Measurements from ENCODE around the gene CCDC149. TPM values are rescaled to one million over a fixed set of nuclear protein-coding genes. Genes with fewer than 3 reads are reported as not detected.

CCDC149 gene
- total and polyA plus RNA-seq, 2 donors (not counting 1 experiment from before 2014, with no cell fraction given) = not detected

GRCh38 chr4:24768604-24769003, 144.2 kb downstream of the CCDC149 start:
- intact Hi-C loops (cut with micrococcal nuclease) = no loop called here
- H3K79me2 ChIP-seq (ENCODE audit: control insufficient read depth, insufficient read depth, low read length) = no peaks in the 10 kb centered on the region
- Mint-ChIP-seq H3K27me3 (no peaks in the 10 kb centered on the region), H3K9me3 (ENCODE audit: insufficient read depth) (no peaks in the 10 kb centered on the region), H3K27ac (no peak overlapping the region), H3K4me1 (no peaks in the 10 kb centered on the region), H3K4me3 (no peak overlapping the region)
- H4K20me1 ChIP-seq (ENCODE audit: control insufficient read depth, insufficient read depth, low read length, poor library complexity, severe bottlenecking) = no peaks in the 10 kb centered on the region
- H3K9me3 ChIP-seq (ENCODE audit: control extremely low read depth in 1 of 3, control insufficient read depth in 2 of 3, insufficient read depth in 1 of 3, low read length in 2 of 3) = no peaks in the 10 kb centered on the region
- H3K27me3 ChIP-seq (replicated peaks in 1 of 4; ENCODE audit: control extremely low read depth in 1 of 4, control insufficient read depth in 3 of 4, insufficient read depth in 4 of 4, low read length in 3 of 4) = no peaks in the 10 kb centered on the region
- no peak overlapping the region for H3K27ac ChIP-seq (ENCODE audit: low read length in 2 of 2)
- H3K9ac ChIP-seq (ENCODE audit: low read length) = no peak overlapping the region
- POLR2A ChIA-PET = no interaction called here
- H3K4me3 ChIP-seq (ENCODE audit: control extremely low read depth in 1 of 5, extremely low read depth in 1 of 5, insufficient read depth in 1 of 5, low read depth in 2 of 5, low read length in 4 of 5) = no peak overlapping the region
- H3K4me2 ChIP-seq (replicated peaks; ENCODE audit: low read depth, low read length, poor library complexity, severe bottlenecking) = no peak overlapping the region
- no peak overlapping the region for H2AFZ ChIP-seq (ENCODE audit: insufficient read depth, low read depth, low read length, poor library complexity, severe bottlenecking)
- TF ChIP-seq EZH2 (IDR thresholded peaks at IDR 0.05; ENCODE audit: borderline replicate concordance, insufficient read depth, low read depth, low read length, poor library complexity, severe bottlenecking) (no peak), CTCF (IDR thresholded peaks at IDR 0.05) (no peak)
- DNase-seq (no peak), ATAC-seq (ENCODE audit: low read depth) (no peak)
- no peaks in the 10 kb centered on the region for H3K36me3 ChIP-seq (replicated peaks in 1 of 2; ENCODE audit: control extremely low read depth in 1 of 2, control insufficient read depth in 1 of 2, extremely low read depth in 1 of 2, insufficient read depth in 2 of 2, low read length in 1 of 2)
- H3K4me1 ChIP-seq (ENCODE audit: control insufficient read depth in 2 of 2, insufficient read depth in 2 of 2, low read length in 2 of 2) = no peaks in the 10 kb centered on the region
- CTCF ChIA-PET = no interaction called here

- Histone ChIP-seq H3K79me2 (ENCODE audit: control insufficient read depth, insufficient read depth, low read length) (no peaks in the 10 kb centered on the region), H3K27ac (ENCODE audit: low read length in 2 of 2) (no peak overlapping the region), H3K27me3 (replicated peaks in 1 of 4; ENCODE audit: control extremely low read depth in 1 of 4, control insufficient read depth in 3 of 4, insufficient read depth in 4 of 4, low read length in 3 of 4) (no peaks in the 10 kb centered on the region), H3K4me3 (ENCODE audit: control extremely low read depth in 1 of 5, extremely low read depth in 1 of 5, insufficient read depth in 1 of 5, low read depth in 2 of 5, low read length in 4 of 5) (no peak overlapping the region), H3K9me3 (ENCODE audit: control extremely low read depth in 1 of 3, control insufficient read depth in 2 of 3, insufficient read depth in 1 of 3, low read length in 2 of 3) (no peaks in the 10 kb centered on the region), H3K4me2 (replicated peaks; ENCODE audit: low read depth, low read length, poor library complexity, severe bottlenecking) (no peak overlapping the region), H3K36me3 (replicated peaks in 1 of 2; ENCODE audit: control extremely low read depth in 1 of 2, control insufficient read depth in 1 of 2, extremely low read depth in 1 of 2, insufficient read depth in 2 of 2, low read length in 1 of 2) (no peaks in the 10 kb centered on the region), H3K4me1 (ENCODE audit: control insufficient read depth in 2 of 2, insufficient read depth in 2 of 2, low read length in 2 of 2) (no peaks in the 10 kb centered on the region), H2AFZ (ENCODE audit: insufficient read depth, low read depth, low read length, poor library complexity, severe bottlenecking) (no peak overlapping the region), H3K9ac (ENCODE audit: low read length) (no peak overlapping the region), H4K20me1 (ENCODE audit: control insufficient read depth, insufficient read depth, low read length, poor library complexity, severe bottlenecking) (no peaks in the 10 kb centered on the region)
- H3K4me3 Mint-ChIP-seq = no peak overlapping the region
- no peak for ATAC-seq (ENCODE audit: low read depth)
- DNase-seq = no peak
- H3K9me3 Mint-ChIP-seq (ENCODE audit: insufficient read depth) = no peaks in the 10 kb centered on the region
- no peaks in the 10 kb centered on the region for H3K27me3 Mint-ChIP-seq
- no peaks in the 10 kb centered on the region for H3K4me1 Mint-ChIP-seq
- TF ChIP-seq CTCF (IDR thresholded peaks at IDR 0.05) (no peak), EZH2 (IDR thresholded peaks at IDR 0.05; ENCODE audit: borderline replicate concordance, insufficient read depth, low read depth, low read length, poor library complexity, severe bottlenecking) (no peak)
- ChIA-PET CTCF (no interaction called here), POLR2A (no interaction called here)
- 90% methylated on average over 4 of the region's 5 CpGs for WGBS (ENCODE audit: insufficient coverage)
- no peak overlapping the region for H3K27ac Mint-ChIP-seq
- intact Hi-C loops (cut with micrococcal nuclease) = no loop called here
These were observed 144.8 kb downstream of the CCDC149 start for GRCh38 chr4:24768006-24768405.
